GM23338 (cell line): ENCODE data around the gene FXYD6. TPM values are rescaled to one million over a fixed set of nuclear protein-coding genes. Genes with fewer than 3 reads are reported as not detected.

Source experiments
- ATAC-seq: fragments of 200-7000 bp; cut with Tn5 transposase; 3 replicates; pipeline ENCODE4 v1.9.1; 2020
- DNase-seq: peaks from one replicate; pipeline ENCODE4 v3.0.0-alpha.2; 2015; ENCODE audit warnings: low spot score
- H2AFZ ChIP-seq: fragments of 200-600 bp; sonication (generic); 2 replicates; pipeline ENCODE4 v1.8.0; 2016; ENCODE audit warnings: antibody characterized with exemption, mild to moderate bottlenecking, moderate library complexity
- H3F3A ChIP-seq: fragments of 200-600 bp; sonication (generic); replicated peaks from 2 replicates; pipeline ENCODE4 v1.8.0; 2017; ENCODE audit warnings: antibody characterized with exemption, mixed run types, low read depth
- H3K27ac ChIP-seq: fragments of 200-600 bp; sonication (generic); 2 replicates; pipeline ENCODE4 v1.6.1; 2016; ENCODE audit warnings: low read depth
- H3K27me3 ChIP-seq: fragments of 200-600 bp; sonication (generic); 2 replicates; pipeline ENCODE4 v1.8.0; 2016; ENCODE audit warnings: mild to moderate bottlenecking, mixed run types, moderate library complexity; ENCODE audit not compliant: insufficient read depth
- H3K36me3 ChIP-seq: fragments of 200-600 bp; sonication (generic); 2 replicates; pipeline ENCODE4 v1.8.0; 2016; ENCODE audit warnings: mild to moderate bottlenecking; ENCODE audit not compliant: insufficient read depth
- H3K4me1 ChIP-seq: fragments of 200-600 bp; sonication (generic); 2 replicates; pipeline ENCODE4 v1.8.0; 2016; ENCODE audit warnings: mild to moderate bottlenecking, moderate library complexity; ENCODE audit not compliant: insufficient read depth
- H3K4me2 ChIP-seq: fragments of 200-600 bp; sonication (generic); 2 replicates; pipeline ENCODE4 v1.7.1; 2017; ENCODE audit warnings: mixed run types
- H3K4me3 ChIP-seq: fragments of 200-600 bp; sonication (generic); 2 replicates; pipeline ENCODE4 v1.6.1; 2016; ENCODE audit warnings: mixed run types
- H3K79me2 ChIP-seq: fragments of 200-600 bp; sonication (generic); replicated peaks from 2 replicates; pipeline ENCODE4 v1.8.0; 2017; ENCODE audit warnings: mild to moderate bottlenecking; ENCODE audit not compliant: insufficient read depth
- H3K9me2 ChIP-seq: fragments of 200-600 bp; sonication (generic); 2 replicates; pipeline ENCODE4 v1.8.0; 2017; ENCODE audit not compliant: insufficient read depth
- H4K20me1 ChIP-seq: fragments of 200-600 bp; sonication (generic); replicated peaks from 2 replicates; pipeline ENCODE4 v1.8.0; 2017; ENCODE audit warnings: mild to moderate bottlenecking; ENCODE audit not compliant: insufficient read depth
- H3K27ac Mint-ChIP-seq: 2 replicates; pipeline ENCODE4 v1.8.0; 2020; ENCODE audit warnings: inconsistent platforms, mild to moderate bottlenecking, moderate library complexity, mixed read lengths
- H3K27me3 Mint-ChIP-seq: 3 replicates; pipeline ENCODE4 v1.8.0; 2022; ENCODE audit warnings: low read depth, mild to moderate bottlenecking, moderate library complexity, mixed read lengths, inconsistent platforms; ENCODE audit not compliant: insufficient read depth, poor library complexity
- H3K36me3 Mint-ChIP-seq: 3 replicates; pipeline ENCODE4 v1.8.0; 2021; ENCODE audit warnings: low read depth, mild to moderate bottlenecking, inconsistent platforms, moderate library complexity, mixed read lengths
- H3K4me1 Mint-ChIP-seq: 3 replicates; pipeline ENCODE4 v1.8.0; 2020; ENCODE audit warnings: mild to moderate bottlenecking, inconsistent platforms, mixed read lengths
- H3K4me3 Mint-ChIP-seq: 3 replicates; pipeline ENCODE4 v1.8.0; 2021; ENCODE audit warnings: moderate library complexity, mild to moderate bottlenecking, inconsistent platforms, mixed read lengths
- H3K9me3 Mint-ChIP-seq: 3 replicates; pipeline ENCODE4 v1.8.0; 2020; ENCODE audit warnings: moderate library complexity, mild to moderate bottlenecking, inconsistent platforms, mixed read lengths
- CREB1 ChIP-seq: fragments of 250-450 bp; sonication (Bioruptor Pico); IDR thresholded peaks from 2 replicates; pipeline ENCODE4 v1.5.0; 2020; ENCODE audit warnings: low read depth, mild to moderate bottlenecking, moderate library complexity
- CTCF ChIP-seq, 2 experiments: fragments of 200-600 bp in 1 of 2; sonication (generic) in 1 of 2; conservative IDR thresholded peaks; 2 replicates each; pipeline versions ENCODE4 v1.5.1 to v1.6.1; 2016 to 2017; ENCODE audit warnings: antibody characterized with exemption in 2 of 2, low read depth in 2 of 2, mild to moderate bottlenecking in 2 of 2, moderate library complexity in 1 of 2
- EZH2phosphoT487 ChIP-seq: fragments of 200-600 bp; sonication (generic); IDR thresholded peaks from one replicate; pipeline ENCODE4 v1.8.1; 2018; ENCODE audit warnings: antibody characterized with exemption; ENCODE audit not compliant: unreplicated experiment
- JUNB ChIP-seq: IDR thresholded peaks from one replicate; pipeline ENCODE4 v1.6.1; 2016; ENCODE audit warnings: antibody characterized with exemption; ENCODE audit not compliant: unreplicated experiment
- NANOG ChIP-seq: IDR thresholded peaks from 2 replicates; pipeline ENCODE4 v1.6.1; 2016; ENCODE audit warnings: antibody characterized with exemption, borderline replicate concordance
- POLR2AphosphoS5 ChIP-seq: IDR thresholded peaks from 2 replicates; pipeline ENCODE4 v1.6.1; 2016; ENCODE audit warnings: antibody characterized with exemption, low read depth
- STAT1 ChIP-seq: IDR thresholded peaks from one replicate; pipeline ENCODE4 v1.6.1; 2016; ENCODE audit warnings: antibody characterized with exemption; ENCODE audit not compliant: unreplicated experiment
- ZNF114 ChIP-seq: fragments of 250-450 bp; sonication (Bioruptor Pico); IDR thresholded peaks from 2 replicates; pipeline ENCODE4 v1.5.0; 2020; ENCODE audit warnings: mild to moderate bottlenecking, moderate library complexity
- ZNF462 ChIP-seq: fragments of 250-450 bp; sonication (Bioruptor Pico); IDR thresholded peaks from 2 replicates; pipeline ENCODE4 v1.5.0; 2020; ENCODE audit warnings: mild to moderate bottlenecking, moderate library complexity
- polyA plus RNA-seq: library from polyadenylated mRNA; unstranded; fragments of >200 nt; fragmentation: Nextera tagmentation; extraction: Ambion mirVana; gene quantifications from 2 replicates; pipeline ENCODE4 v1.2.1, GENCODE V29; 2016
- total RNA-seq: library from RNA; depleted of rRNA; stranded (reverse); fragments of >200 nt; shearing (Covaris generic); gene quantifications from 2 replicates; pipeline ENCODE4 v1.2.3, GENCODE V29; 2014

Gene FXYD6
- total and polyA plus RNA-seq, 2 experiments from 2014 or later = 26.2 to 30.7 TPM

GRCh38 chr11:117823946-117824420 lies 52.5 kb downstream of the FXYD6 start:
- H3K27me3 ChIP-seq = no peaks in the 10 kb centered on the region
- H3K27ac ChIP-seq = no peak overlapping the region
- H3K27me3 Mint-ChIP-seq = peaks cover 26% of the 10 kb centered on the region
- peaks cover 12% of the 10 kb centered on the region; the same call in 1 of the 2 replicates for H3K4me1 ChIP-seq
- H3F3A ChIP-seq = no peaks in the 10 kb centered on the region
- H3K4me1 Mint-ChIP-seq = peaks cover 43% of the 10 kb centered on the region
- H4K20me1 ChIP-seq = no peaks in the 10 kb centered on the region
- H3K9me3 Mint-ChIP-seq = no peaks in the 10 kb centered on the region
- DNase-seq (no peak), ATAC-seq (peak; percentile 8; the same call in 2 of the 3 replicates)
- 0 out of 2 replicates have a peak overlapping the region, but pooled peaks have one; percentile 44 for H3K27ac Mint-ChIP-seq
- H3K79me2 ChIP-seq = no peaks in the 10 kb centered on the region
- H3K9me2 ChIP-seq = no peaks in the 10 kb centered on the region
- no peak overlapping the region for H3K4me3 Mint-ChIP-seq
- no peaks in the 10 kb centered on the region for H3K36me3 ChIP-seq
- H2AFZ ChIP-seq = peak overlapping the region; percentile 80
- H3K4me2 ChIP-seq = peak overlapping the region; percentile 38; the same call in 1 of the 2 replicates
- no peak for TF ChIP-seq CREB1 (CRISPR knock-in tag)
- TF ChIP-seq STAT1 = no peak
- no peak for TF ChIP-seq CTCF (conservative IDR thresholded peaks at IDR 0.05; ENCODE audit: low read depth in 2 of 2)
- no peak for TF ChIP-seq NANOG
- no peak for TF ChIP-seq ZNF462
- no peak for TF ChIP-seq EZH2phosphoT487
- no peak for TF ChIP-seq ZNF114 (CRISPR knock-in tag)
- no peak for TF ChIP-seq JUNB
- no peak for TF ChIP-seq POLR2AphosphoS5
- H3K4me3 ChIP-seq = no peak overlapping the region
- no peaks in the 10 kb centered on the region for H3K36me3 Mint-ChIP-seq
